22Rv1 (cell line): ENCODE measurements around the gene GPRIN1.

Experiments used
- CTCF ChIP-seq: fragments of 450-650 bp; IDR thresholded peaks from 2 replicates; pipeline ENCODE4 v1.5.1; 2017; ENCODE audit warnings: mild to moderate bottlenecking
- ZFX ChIP-seq: fragments of 450-650 bp; IDR thresholded peaks from 2 replicates; pipeline ENCODE4 v1.6.1; 2017; ENCODE audit warnings: antibody characterized with exemption, borderline replicate concordance

GRCh38 chr5:176658007-176658599 is 48.1 kb upstream of the GPRIN1 start:
- TF ChIP-seq CTCF (peak; percentile 90), ZFX (no peak)
